Measurements from ENCODE around the gene CLSTN1. TPM values are rescaled to one million over a fixed set of nuclear protein-coding genes. Genes with fewer than 3 reads are reported as not detected.

Gene CLSTN1
- total and polyA plus RNA-seq, 2 donors (not counting 1 experiment from before 2014, with no cell fraction given): 34.9 to 81.4 TPM

GRCh38 chr1:9778905-9779304 lies 44.9 kb downstream of the CLSTN1 start:
- no peaks in the 10 kb centered on the region for H3K4me1 ChIP-seq (ENCODE audit: control insufficient read depth in 2 of 2, insufficient read depth in 2 of 2, low read length in 2 of 2)
- no peak overlapping the region for H3K4me3 ChIP-seq (ENCODE audit: control extremely low read depth in 1 of 5, extremely low read depth in 1 of 5, insufficient read depth in 1 of 5, low read depth in 2 of 5, low read length in 4 of 5)
- intact Hi-C loops (cut with micrococcal nuclease): no loop called here
- TF ChIP-seq EZH2 (IDR thresholded peaks at IDR 0.05; ENCODE audit: borderline replicate concordance, insufficient read depth, low read depth, low read length, poor library complexity, severe bottlenecking) (no peak), CTCF (IDR thresholded peaks at IDR 0.05) (no peak)
- CTCF ChIA-PET: interaction anchor here (0.7 to 9.6 kb wide), 4 partner anchors 87 to 284 kb away, joined by 3 to 281 read pairs (median 6); no protein-coding TSS in a partner anchor
- no peak overlapping the region for H3K4me3 Mint-ChIP-seq
- POLR2A ChIA-PET: no interaction called here
- 89% methylated on average over 5 of the region's 10 CpGs for WGBS (ENCODE audit: insufficient coverage)
- H3K27ac Mint-ChIP-seq: no peak overlapping the region
- no peaks in the 10 kb centered on the region for H3K27me3 ChIP-seq (replicated peaks in 1 of 4; ENCODE audit: control extremely low read depth in 1 of 4, control insufficient read depth in 3 of 4, insufficient read depth in 4 of 4, low read length in 3 of 4)
- H3K4me1 Mint-ChIP-seq: peaks cover 4% of the 10 kb centered on the region
- no peak for DNase-seq
- H3K4me2 ChIP-seq (replicated peaks; ENCODE audit: low read depth, low read length, poor library complexity, severe bottlenecking): no peak overlapping the region
- peaks cover 0 to 4% of the 10 kb centered on the region in 2 experiments for H3K36me3 ChIP-seq (replicated peaks in 1 of 2; ENCODE audit: control extremely low read depth in 1 of 2, control insufficient read depth in 1 of 2, extremely low read depth in 1 of 2, insufficient read depth in 2 of 2, low read length in 1 of 2)
- no peak overlapping the region for H3K27ac ChIP-seq (ENCODE audit: low read length in 2 of 2)
- no peaks in the 10 kb centered on the region for H3K9me3 ChIP-seq (ENCODE audit: control extremely low read depth in 1 of 3, control insufficient read depth in 2 of 3, insufficient read depth in 1 of 3, low read length in 2 of 3)
- H4K20me1 ChIP-seq (ENCODE audit: control insufficient read depth, insufficient read depth, low read length, poor library complexity, severe bottlenecking): peaks cover 34% of the 10 kb centered on the region
- H2AFZ ChIP-seq (ENCODE audit: insufficient read depth, low read depth, low read length, poor library complexity, severe bottlenecking): no peak overlapping the region
- H3K9ac ChIP-seq (ENCODE audit: low read length): no peak overlapping the region
- H3K79me2 ChIP-seq (ENCODE audit: control insufficient read depth, insufficient read depth, low read length): peaks cover 94% of the 10 kb centered on the region
- no peak for ATAC-seq (ENCODE audit: low read depth)
- no peaks in the 10 kb centered on the region for H3K27me3 Mint-ChIP-seq
- no peaks in the 10 kb centered on the region for H3K9me3 Mint-ChIP-seq (ENCODE audit: insufficient read depth)

- H3K27ac Mint-ChIP-seq: no peak overlapping the region
- ATAC-seq (ENCODE audit: low read depth): no peak
- no peak overlapping the region for H3K4me2 ChIP-seq (replicated peaks; ENCODE audit: low read depth, low read length, poor library complexity, severe bottlenecking)
- intact Hi-C loops (cut with micrococcal nuclease): no loop called here
- ChIA-PET POLR2A (interaction anchor here (0.7 kb wide), 2 partner anchors 10 to 63 kb away, joined by 7 to 9 read pairs; no protein-coding TSS in a partner anchor), CTCF (interaction anchor here (1.1 to 2.8 kb wide), 2 partner anchors 91 to 161 kb away, joined by 3 to 8 read pairs; no protein-coding TSS in a partner anchor)
- no peaks in the 10 kb centered on the region for H3K27me3 Mint-ChIP-seq
- H3K9me3 Mint-ChIP-seq (ENCODE audit: insufficient read depth): no peaks in the 10 kb centered on the region
- peaks cover 91% of the 10 kb centered on the region for H3K79me2 ChIP-seq (ENCODE audit: control insufficient read depth, insufficient read depth, low read length)
- TF ChIP-seq CTCF (IDR thresholded peaks at IDR 0.05) (no peak), EZH2 (IDR thresholded peaks at IDR 0.05; ENCODE audit: borderline replicate concordance, insufficient read depth, low read depth, low read length, poor library complexity, severe bottlenecking) (no peak)
- H3K9ac ChIP-seq (ENCODE audit: low read length): no peak overlapping the region
- peaks cover 28% of the 10 kb centered on the region for H4K20me1 ChIP-seq (ENCODE audit: control insufficient read depth, insufficient read depth, low read length, poor library complexity, severe bottlenecking)
- no peaks in the 10 kb centered on the region for H3K4me1 ChIP-seq (ENCODE audit: control insufficient read depth in 2 of 2, insufficient read depth in 2 of 2, low read length in 2 of 2)
- H3K4me3 Mint-ChIP-seq: no peak overlapping the region
- H3K4me3 ChIP-seq (ENCODE audit: control extremely low read depth in 1 of 5, extremely low read depth in 1 of 5, insufficient read depth in 1 of 5, low read depth in 2 of 5, low read length in 4 of 5): no peak overlapping the region
- DNase-seq: no peak
- WGBS (ENCODE audit: insufficient coverage): 100% methylated on average over 1 of the region's 2 CpGs
- H3K4me1 Mint-ChIP-seq: peaks cover 4% of the 10 kb centered on the region
- H3K9me3 ChIP-seq (ENCODE audit: control extremely low read depth in 1 of 3, control insufficient read depth in 2 of 3, insufficient read depth in 1 of 3, low read length in 2 of 3): no peaks in the 10 kb centered on the region
- H2AFZ ChIP-seq (ENCODE audit: insufficient read depth, low read depth, low read length, poor library complexity, severe bottlenecking): no peak overlapping the region
- H3K36me3 ChIP-seq (replicated peaks in 1 of 2; ENCODE audit: control extremely low read depth in 1 of 2, control insufficient read depth in 1 of 2, extremely low read depth in 1 of 2, insufficient read depth in 2 of 2, low read length in 1 of 2): peaks cover 1 to 13% of the 10 kb centered on the region in 2 experiments
- no peak overlapping the region for H3K27ac ChIP-seq (ENCODE audit: low read length in 2 of 2)
- no peaks in the 10 kb centered on the region for H3K27me3 ChIP-seq (replicated peaks in 1 of 4; ENCODE audit: control extremely low read depth in 1 of 4, control insufficient read depth in 3 of 4, insufficient read depth in 4 of 4, low read length in 3 of 4)
These were observed 47.1 kb downstream of the CLSTN1 start for GRCh38 chr1:9776685-9777084.

Measured in B cell (primary cell).